GM15510 (cell line): Measurements from ENCODE around the gene SAA1.

ENCODE experiments used
- POLR2A ChIP-seq: IDR thresholded peaks from 3 replicates; pipeline ENCODE4 v1.6.1; 2011; ENCODE audit warnings: borderline replicate concordance; ENCODE audit not compliant: insufficient read length; ENCODE audit errors: extremely low read depth

SAA1 gene

DNA sequence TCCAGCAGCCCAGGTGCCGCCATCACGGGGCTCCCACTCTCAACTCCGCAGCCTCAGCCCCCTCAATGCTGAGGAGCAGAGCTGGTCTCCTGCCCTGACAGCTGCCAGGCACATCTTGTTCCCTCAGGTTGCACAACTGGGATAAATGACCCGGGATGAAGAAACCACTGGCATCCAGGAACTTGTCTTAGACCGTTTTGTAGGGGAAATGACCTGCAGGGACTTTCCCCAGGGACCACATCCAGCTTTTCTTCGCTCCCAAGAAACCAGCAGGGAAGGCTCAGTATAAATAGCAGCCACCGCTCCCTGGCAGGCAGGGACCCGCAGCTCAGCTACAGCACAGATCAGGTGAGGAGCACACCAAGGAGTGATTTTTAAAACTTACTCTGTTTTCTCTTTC, at the start of gene SAA1:
TSS of gene SAA1 (plus strand) at position 316 of the 400 bp plus-strand sequence. CDS start 624 bp downstream, outside the sequence.
- no peak for TF ChIP-seq POLR2A

DNA sequence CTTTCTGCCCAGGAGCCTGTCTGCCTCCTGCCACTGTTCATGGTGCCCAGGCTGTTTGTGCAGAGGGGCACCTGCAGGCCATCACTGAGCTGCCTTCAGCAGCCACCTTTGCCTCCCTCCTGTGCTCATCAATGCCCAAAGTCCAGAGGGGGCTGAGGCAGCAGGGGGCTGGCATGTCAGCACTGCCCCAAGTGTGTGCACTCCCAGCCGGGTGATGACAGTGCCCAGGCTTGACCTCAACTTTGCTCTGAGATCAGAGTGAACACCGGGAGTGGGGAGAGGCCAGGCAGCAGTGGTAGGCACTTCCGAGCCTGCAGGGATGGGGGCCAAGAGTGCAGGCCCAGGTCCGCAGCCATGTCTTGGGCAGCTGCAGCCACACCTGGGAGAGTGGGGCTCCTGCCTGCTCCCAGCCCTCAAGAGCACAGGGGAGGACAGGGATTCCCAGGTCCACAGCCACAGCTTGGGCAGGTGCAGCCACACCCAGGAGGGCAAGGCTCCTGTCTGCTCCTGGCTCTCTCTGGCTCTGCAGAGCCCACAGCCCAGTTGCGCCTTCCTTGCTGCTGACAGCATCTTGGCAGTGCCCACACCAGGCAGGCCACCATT, 44.7 kb upstream of the SAA1 start:
- TF ChIP-seq POLR2A = no peak

DNA sequence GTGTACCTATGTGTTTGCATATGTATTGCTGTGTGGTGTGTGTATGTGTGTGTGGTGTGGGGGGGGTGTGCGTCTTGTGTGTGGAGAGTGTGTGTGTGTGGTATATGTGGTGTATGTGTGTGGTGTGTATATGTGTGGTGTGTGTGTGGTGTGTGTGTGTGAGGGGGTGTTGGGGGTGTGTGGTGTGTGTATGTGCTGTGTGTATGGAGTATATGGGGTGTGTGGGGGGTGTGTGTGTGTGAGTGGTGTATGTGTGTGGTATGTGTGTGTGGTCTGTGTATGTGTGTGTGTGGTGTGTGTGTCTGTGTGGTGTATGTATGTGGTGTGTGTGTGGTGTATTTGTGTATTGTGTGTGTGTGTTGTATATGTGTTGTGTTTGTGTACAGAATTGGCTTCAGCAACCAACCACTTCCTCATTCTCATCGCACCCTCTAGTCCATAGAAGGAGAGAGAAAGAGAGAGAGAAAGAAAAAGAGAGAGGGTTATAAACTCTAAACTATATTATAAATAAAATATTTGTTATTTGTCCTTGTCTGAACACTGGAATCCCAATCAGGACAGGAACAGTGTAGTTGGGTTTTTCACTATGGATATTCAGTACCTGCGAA, 43.1 kb upstream of the SAA1 start:
- TF ChIP-seq POLR2A = no peak

DNA sequence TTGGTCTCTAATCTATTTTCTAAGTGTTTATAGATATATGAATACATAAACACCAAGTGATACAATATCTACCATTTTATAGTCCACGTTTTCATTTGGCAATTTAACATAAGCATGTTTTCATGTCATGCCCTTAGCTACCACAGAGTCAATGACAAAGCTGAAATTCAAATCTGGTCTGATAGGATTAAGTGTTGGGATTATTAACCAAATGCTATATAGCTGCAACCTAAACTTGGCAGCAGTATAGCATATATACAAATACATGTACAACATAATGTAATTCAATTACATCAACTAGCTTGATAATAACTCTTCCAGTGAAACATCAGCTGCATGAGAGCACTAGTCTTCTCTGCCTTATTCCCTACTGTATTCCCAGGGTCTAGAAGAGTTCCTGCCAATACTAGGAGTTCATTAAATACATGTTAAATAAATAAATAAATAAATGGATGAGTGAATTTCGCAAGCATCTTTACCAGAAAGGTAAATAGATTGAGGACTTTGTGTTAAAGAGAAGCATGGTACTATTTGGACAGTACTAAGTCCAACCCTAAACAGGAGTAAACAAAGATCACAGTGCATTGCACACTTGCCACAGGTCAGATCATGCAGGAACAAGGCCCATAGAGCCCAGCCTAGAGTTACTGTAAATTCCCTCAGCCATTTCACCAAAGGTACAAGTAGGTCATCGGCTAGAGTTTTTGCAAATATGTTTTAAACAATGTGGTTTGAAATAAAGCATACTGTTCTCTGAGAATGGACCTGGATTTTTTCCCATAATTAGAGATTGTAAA, 42.3 kb upstream of the SAA1 start:
- TF ChIP-seq POLR2A = no peak

DNA sequence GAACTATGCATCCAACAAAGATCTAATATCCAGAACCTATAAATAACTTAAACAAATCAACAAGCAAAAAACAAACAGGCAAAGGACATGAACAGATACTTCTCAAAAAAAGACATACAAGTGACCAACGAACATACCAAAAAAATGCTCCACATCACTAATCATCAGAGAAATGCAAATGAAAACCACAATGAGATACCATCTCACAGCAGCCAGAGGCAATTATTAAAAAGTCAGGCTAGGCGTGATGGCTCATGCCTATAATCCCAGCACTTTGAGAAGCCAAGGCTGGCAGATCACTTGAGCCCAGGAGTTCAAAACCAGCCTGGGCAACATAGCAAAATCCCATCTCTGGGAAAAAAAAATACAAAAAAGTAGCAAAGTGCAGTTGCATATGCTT, 40.2 kb upstream of the SAA1 start:
- TF ChIP-seq POLR2A = no peak

DNA sequence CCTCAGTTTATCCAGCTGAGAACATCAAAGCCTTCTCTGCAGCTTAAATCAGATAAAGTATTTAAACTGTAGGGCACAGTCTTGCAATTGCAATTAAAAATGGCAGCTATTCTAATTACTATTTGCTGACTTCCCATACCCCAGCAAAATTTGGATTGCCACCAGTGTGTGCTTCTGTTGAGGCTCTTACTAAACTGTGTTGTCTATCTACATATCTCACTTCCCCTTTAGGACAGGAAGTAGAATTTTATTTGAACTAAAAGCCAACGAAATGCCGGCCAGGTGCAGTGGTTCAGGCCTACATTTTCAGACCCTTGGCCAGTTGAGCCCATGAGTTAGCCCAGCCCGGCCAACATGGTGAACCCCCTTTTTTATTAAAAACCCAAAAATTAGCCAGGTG, 36.6 kb upstream of the SAA1 start:
- TF ChIP-seq POLR2A = no peak

DNA sequence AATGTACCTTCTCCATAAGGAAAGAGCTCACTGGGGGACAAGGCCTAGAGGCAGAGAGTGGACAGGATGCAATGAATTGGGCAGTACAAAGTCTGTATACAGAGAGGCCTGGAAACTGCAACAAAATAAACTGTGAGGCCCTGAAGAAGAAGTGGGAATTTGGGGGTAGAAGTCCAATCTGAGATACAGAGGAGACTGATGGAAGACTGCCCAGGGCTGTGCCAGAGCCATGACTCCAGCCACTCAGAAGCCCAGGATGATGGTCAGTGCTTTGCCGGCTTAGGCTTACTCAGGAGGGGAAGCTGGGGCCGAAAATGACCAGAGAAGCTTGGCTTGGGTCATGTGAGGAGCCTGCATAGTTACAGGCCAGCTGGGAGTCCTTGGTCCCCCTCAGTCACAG, 35.2 kb upstream of the SAA1 start:
- TF ChIP-seq POLR2A = no peak

DNA sequence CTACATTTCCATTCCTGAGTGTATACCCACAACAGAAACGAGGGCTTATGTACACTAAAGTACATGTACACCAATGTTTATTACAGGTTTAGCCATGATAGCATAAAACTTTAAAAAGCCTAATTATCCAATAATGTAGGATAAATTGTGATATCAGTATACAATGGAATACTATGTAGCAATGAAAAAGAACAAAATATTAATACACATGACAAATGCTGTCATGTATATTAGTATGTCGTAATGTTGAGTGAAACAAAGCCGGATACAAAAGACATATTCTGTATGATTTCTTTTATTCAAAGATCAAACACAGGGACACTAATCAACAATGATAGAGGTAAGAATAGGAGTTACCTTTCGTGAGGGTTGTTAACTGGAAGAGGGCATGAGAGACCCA, 32.2 kb upstream of the SAA1 start:
- no peak for TF ChIP-seq POLR2A

DNA sequence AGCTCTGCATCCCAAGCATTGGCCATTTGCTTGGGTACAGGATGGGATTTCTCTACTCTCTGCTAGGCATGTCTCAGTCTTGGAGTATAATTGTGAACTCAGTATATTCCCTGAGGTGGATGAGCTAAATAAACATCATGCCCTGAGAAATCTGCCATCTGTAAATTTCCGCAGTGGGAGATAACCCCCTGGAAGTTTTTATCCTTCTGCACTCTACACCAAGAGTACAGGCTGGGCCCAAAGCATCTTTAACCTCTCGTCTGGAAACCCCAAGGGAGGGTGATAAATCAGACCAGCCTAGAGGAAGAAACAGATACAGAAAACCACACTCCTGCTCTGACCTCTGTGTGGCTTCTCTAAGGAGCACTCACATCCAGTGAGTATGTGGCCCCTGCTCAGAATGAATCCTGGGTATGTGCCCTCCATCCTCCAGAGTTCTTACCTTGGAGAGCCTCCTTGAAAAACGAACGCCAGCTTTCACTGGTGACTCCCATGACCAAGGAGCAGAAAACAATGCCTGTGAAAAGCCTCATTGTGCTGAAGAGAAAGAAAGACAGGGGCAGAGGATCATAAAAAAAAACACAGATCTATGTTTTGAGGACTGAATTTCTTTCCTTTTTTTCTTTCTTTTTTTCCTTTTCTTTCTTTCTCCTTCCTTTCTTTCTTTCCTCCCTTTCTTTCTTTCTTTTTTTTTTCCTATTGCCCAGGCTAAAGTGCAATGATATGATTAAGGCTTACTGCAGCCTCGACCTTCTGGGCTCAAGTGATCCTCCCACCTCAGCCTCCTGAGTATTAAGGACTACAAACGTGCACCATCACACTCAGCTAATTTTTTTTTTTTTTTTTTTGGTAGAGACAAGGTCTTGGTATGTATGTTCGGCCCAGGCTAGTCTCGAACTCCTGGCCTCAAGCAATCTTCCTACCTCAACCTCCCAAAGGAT, 30.4 kb upstream of the SAA1 start:
- no peak for TF ChIP-seq POLR2A

DNA sequence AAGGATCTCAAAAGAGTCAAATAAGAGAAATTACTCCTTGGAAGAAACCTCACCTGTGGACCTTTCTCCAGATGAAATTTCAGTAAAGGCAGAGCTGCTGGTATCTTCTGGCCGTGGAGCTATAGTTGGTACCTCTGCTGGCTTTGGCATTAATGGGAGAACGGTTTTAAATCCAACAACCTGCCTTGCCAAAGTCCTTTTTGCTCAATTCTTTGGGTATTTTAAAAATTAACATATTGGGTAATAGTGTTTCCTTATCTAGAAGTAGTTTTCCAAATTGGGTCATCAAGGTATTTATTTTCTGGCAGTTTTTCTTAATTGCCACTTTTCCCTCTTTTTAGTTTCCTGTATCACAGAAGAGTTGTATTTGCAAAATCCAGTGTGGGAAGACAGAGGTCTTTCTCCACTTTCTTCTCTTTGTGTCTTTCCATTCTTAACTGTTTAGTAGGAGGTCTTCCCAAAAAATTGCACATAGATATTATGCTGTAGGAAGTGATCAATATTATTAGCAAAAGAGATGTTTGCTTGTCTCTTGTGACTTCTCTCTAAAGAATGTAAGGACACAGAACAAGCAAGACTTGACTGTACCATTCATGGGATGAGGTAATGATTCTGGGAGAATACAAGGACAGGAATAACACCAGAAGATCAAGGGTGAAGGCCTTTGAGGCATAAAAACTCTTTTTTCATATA, 29.3 kb upstream of the SAA1 start, which contains the start of gene SAA4:
TSS of gene SAA4 (minus strand) at position 139 of the 693 bp plus-strand sequence. CDS start 876 bp downstream, outside the sequence.
- TF ChIP-seq POLR2A = no peak

DNA sequence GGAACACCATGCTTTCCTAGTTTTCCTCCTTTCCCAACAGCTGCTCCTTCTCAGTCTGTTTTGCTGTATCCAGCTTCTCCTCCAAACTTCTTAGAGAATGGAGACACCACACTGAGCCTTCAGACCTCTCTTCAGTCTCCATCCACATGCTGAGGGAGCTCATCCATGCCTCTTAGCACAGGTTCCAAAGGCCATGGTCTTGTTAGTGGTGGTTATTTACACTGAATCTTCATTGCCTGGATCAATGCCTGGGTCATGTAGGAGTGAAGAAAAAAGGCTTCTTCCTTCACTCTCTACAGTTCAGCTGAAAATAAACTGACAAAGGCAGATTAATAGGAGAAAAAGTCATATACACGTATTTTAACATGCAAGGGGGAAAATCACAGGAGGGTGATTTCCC, 26.4 kb upstream of the SAA1 start:
- no peak for TF ChIP-seq POLR2A

DNA sequence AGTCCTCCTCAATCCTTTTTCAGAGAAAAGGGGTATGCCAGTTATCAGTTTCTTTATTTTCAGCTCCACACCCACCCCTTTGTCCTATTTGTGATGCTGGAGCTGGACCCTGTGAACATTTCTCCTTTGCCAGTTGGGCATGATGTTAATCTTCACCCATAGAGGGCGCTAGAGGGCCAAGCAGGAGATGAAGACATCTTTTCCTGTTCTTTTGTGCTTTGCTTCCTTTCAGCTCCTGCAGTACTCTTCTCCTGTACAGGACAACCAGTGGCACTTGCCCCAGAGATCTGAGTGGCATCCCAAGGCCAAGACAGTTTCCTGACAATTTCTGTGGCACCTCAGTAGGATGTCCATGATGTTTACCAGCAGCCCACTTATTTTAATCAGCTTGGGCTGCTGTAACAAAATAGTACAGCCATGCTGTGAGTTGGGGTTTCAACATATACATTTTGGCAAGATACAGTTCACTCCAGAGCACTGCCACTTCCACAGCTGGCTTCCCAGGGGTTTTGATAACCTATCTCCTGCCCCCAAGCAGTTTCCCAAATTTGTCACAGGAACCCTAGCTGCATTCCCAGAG, 22.2 kb upstream of the SAA1 start:
- TF ChIP-seq POLR2A = no peak

DNA sequence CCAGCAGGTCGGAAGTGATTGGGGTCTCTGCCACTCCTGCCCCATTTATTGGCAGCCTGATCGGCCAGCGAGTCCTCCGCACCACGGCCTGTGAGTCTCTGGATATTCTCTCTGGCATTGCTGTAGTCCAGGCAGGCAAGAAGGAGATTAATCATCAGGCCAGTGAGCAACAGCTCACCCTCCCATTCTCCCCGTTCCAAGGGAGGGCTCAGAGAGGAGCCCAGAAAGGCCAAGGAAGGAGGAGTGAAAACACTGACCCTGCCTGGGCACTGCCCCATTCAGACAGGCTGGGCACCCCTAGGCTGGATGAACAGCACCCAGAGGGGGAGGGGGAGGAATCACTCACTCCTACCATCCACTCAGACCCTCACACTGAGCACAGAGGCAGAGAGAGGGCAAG, 20.7 kb upstream of the SAA1 start:
- no peak for TF ChIP-seq POLR2A

DNA sequence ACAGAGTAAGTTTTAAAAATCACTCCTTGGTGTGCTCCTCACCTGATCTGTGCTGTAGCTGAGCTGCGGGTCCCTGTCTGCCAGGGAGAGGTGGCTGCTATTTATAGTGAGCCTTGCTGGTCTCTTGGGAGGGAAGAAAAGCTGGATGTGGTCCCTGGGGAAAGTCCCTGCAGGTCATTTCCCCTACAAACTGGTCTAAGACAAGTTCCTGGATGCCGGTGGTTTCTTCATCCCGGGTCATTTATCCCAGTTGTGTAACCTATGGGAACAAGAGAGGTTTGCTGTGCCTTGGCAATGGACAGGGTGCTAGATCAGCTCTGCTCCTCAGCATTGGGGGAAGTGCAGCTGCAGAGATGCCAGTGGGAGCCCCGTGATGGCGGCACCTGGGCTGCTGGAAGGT, 17.5 kb upstream of the SAA1 start, which contains the start of gene SAA2:
TSS of gene SAA2 (minus strand) at position 108 of the 400 bp plus-strand sequence. CDS start 657 bp downstream, outside the sequence.
- TF ChIP-seq POLR2A = no peak
